K562 (cell line): ENCODE data around the gene DNAJC6. TPM values are rescaled to one million over a fixed set of nuclear protein-coding genes. Genes with fewer than 3 reads are reported as not detected.

Source experiments
- JUNB ChIP-seq: fragments of 450-650 bp; formaldehyde crosslinking; conservative IDR thresholded peaks from 2 replicates; pipeline ENCODE4 v1.4.0; 2020; ENCODE audit warnings: mild to moderate bottlenecking
- MECOM ChIP-seq: fragments of 250-450 bp; sonication (Bioruptor Pico); IDR thresholded peaks from 2 replicates; pipeline ENCODE4 v1.8.0; 2022; ENCODE audit warnings: inconsistent platforms
- MEIS2 ChIP-seq: fragments of 450-650 bp; IDR thresholded peaks from 2 replicates; pipeline ENCODE4 v1.6.1; 2014; ENCODE audit warnings: mild to moderate bottlenecking; ENCODE audit not compliant: partially characterized antibody
- TCF3 ChIP-seq: sonication (generic); formaldehyde crosslinking; IDR thresholded peaks from 2 replicates; pipeline ENCODE4 v1.4.0; 2020; ENCODE audit warnings: mild to moderate bottlenecking, missing genetic modification reagents
- TEAD1 ChIP-seq, 2 experiments: fragments of 450-650 bp in 1 of 2; sonication (generic) in 1 of 2; formaldehyde crosslinking; IDR thresholded peaks; 2 replicates each; pipeline versions ENCODE4 v1.4.0 to v1.8.0; 2020 to 2022; ENCODE audit warnings: mild to moderate bottlenecking in 2 of 2, missing genetic modification reagents in 1 of 2
- ZNF197 ChIP-seq: fragments of 200-800 bp; sonication (Bioruptor generic); IDR thresholded peaks from 2 replicates; pipeline ENCODE4 v1.6.1; 2016; ENCODE audit warnings: low read depth, missing genetic modification characterization, missing compliant biosample characterization
- polyA plus RNA-seq, 8 experiments: library from polyadenylated mRNA; depleted of rRNA in 4 of 8; stranded (reverse) in 5 of 8; unstranded in 3 of 8; fragments of >200 nt; fragmentation: Nextera tagmentation in 2 of 8; fragmentation: Illumina TruSeq in 1 of 8; extraction: Ambion mirVana in 2 of 8; extraction: Trizol in 1 of 8; gene quantifications; 2 replicates each; pipeline versions ENCODE4 v1.2.1 to v1.2.3, GENCODE V29; 2011 to 2014; ENCODE audit warnings: inconsistent platforms in 1 of 8, missing spikeins in 1 of 8
- total RNA-seq, 7 experiments: library from RNA; depleted of rRNA in 6 of 7; stranded (reverse); fragments of >200 nt in 6 of 7; fragmentation: Illumina TruSeq in 2 of 7; extraction: Trizol in 2 of 7; gene quantifications; 2 replicates each; pipeline versions ENCODE4 v1.2.1 to v1.2.3, GENCODE V29; 2011 to 2021; ENCODE audit warnings: low replicate concordance in 1 of 7
- TF ChIP-seq, protein P1 (sequence below): fragments of 450-650 bp; IDR thresholded peaks from 2 replicates; pipeline ENCODE4 v1.6.1; 2018; ENCODE audit not compliant: partially characterized antibody
- TF ChIP-seq, protein P2 (sequence below): fragments of 450-650 bp; formaldehyde crosslinking; IDR thresholded peaks from 2 replicates; pipeline ENCODE4 v1.4.0; 2020; ENCODE audit warnings: mild to moderate bottlenecking, moderate library complexity
- TF ChIP-seq, protein P3 (sequence below): sonication (generic); formaldehyde crosslinking; IDR thresholded peaks from 2 replicates; pipeline ENCODE4 v1.4.0; 2020; ENCODE audit warnings: mild to moderate bottlenecking, missing genetic modification reagents
- TF ChIP-seq, protein P4 (sequence below): fragments of 450-650 bp; IDR thresholded peaks from 2 replicates; pipeline ENCODE4 v1.6.1; 2017; ENCODE audit warnings: antibody characterized with exemption, mild to moderate bottlenecking
- TF ChIP-seq, protein P5 (sequence below): fragments of 450-650 bp; IDR thresholded peaks from 2 replicates; pipeline ENCODE4 v1.6.1; 2016

The DNAJC6 gene
- total and polyA plus RNA-seq, 9 of the 15 experiments (the other 6 are each of a cell fraction or from before 2014, with no cell fraction given): 6.7 to 78.7 (median 28.0) TPM

DNA sequence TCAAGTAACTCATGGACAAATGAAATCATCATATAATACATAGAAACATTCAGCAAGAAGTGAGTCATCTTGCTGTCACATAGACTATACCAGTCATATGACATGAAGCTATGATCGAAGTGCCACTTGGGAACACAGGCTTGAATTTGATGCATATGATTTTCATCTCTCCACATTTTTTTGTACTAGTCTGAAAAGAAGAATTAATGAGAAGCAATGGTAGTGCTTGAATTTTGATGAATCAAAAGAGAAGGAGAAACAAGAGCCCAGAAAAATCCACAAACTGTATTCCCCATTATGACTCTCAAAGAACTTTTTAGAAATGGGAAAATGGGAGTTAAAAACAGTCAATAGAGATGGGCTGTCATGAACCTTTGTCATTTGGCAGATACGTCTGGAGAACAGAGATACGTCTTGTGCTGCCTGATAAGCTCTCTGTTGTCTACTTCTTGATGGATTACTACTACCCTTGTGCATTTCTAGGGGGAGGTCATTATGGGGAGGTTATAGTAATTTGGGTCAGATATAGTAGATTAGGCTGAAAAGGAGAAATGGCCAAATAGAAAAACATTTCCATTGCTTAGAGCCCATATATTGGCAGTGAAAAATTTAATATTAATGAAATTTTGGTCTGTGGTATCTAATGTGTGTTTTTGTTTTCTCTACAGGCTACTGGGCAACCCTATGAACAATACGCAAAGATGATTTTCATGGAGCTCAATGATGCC is 103.1 kb downstream of the DNAJC6 start (continued):
- TF ChIP-seq, protein P1, sequence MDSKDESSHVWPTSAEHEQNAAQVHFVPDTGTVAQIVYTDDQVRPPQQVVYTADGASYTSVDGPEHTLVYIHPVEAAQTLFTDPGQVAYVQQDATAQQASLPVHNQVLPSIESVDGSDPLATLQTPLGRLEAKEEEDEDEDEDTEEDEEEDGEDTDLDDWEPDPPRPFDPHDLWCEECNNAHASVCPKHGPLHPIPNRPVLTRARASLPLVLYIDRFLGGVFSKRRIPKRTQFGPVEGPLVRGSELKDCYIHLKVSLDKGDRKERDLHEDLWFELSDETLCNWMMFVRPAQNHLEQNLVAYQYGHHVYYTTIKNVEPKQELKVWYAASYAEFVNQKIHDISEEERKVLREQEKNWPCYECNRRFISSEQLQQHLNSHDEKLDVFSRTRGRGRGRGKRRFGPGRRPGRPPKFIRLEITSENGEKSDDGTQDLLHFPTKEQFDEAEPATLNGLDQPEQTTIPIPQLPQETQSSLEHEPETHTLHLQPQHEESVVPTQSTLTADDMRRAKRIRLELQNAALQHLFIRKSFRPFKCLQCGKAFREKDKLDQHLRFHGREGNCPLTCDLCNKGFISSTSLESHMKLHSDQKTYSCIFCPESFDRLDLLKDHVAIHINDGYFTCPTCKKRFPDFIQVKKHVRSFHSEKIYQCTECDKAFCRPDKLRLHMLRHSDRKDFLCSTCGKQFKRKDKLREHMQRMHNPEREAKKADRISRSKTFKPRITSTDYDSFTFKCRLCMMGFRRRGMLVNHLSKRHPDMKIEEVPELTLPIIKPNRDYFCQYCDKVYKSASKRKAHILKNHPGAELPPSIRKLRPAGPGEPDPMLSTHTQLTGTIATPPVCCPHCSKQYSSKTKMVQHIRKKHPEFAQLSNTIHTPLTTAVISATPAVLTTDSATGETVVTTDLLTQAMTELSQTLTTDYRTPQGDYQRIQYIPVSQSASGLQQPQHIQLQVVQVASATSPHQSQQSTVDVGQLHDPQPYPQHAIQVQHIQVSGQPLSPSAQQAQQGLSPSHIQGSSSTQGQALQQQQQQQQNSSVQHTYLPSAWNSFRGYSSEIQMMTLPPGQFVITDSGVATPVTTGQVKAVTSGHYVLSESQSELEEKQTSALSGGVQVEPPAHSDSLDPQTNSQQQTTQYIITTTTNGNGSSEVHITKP: peak; percentile 65
- TF ChIP-seq TCF3 (CRISPR knock-in tag) (peak; percentile 97), MEIS2 (peak; percentile 100), JUNB (CRISPR knock-in tag) (0 out of 2 replicates have a peak, but pooled peaks have one; percentile 4), MECOM (CRISPR knock-in tag) (peak; percentile 83; the same call in 1 of the 2 replicates), ZNF197 (peak; percentile 89), TEAD1 (CRISPR knock-in tag; IDR thresholded peaks at IDR 0.05) (peak; percentile 46 to 88; a peak in 2 of 4 replicates)
- TF ChIP-seq, protein P2, sequence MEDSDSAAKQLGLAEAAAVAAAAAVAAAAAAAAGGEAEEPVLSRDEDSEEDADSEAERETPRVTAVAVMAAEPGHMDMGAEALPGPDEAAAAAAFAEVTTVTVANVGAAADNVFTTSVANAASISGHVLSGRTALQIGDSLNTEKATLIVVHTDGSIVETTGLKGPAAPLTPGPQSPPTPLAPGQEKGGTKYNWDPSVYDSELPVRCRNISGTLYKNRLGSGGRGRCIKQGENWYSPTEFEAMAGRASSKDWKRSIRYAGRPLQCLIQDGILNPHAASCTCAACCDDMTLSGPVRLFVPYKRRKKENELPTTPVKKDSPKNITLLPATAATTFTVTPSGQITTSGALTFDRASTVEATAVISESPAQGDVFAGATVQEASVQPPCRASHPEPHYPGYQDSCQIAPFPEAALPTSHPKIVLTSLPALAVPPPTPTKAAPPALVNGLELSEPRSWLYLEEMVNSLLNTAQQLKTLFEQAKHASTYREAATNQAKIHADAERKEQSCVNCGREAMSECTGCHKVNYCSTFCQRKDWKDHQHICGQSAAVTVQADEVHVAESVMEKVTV (CRISPR knock-in tag): peak; percentile 40; the same call in 1 of the 2 replicates
- TF ChIP-seq, protein P3, sequence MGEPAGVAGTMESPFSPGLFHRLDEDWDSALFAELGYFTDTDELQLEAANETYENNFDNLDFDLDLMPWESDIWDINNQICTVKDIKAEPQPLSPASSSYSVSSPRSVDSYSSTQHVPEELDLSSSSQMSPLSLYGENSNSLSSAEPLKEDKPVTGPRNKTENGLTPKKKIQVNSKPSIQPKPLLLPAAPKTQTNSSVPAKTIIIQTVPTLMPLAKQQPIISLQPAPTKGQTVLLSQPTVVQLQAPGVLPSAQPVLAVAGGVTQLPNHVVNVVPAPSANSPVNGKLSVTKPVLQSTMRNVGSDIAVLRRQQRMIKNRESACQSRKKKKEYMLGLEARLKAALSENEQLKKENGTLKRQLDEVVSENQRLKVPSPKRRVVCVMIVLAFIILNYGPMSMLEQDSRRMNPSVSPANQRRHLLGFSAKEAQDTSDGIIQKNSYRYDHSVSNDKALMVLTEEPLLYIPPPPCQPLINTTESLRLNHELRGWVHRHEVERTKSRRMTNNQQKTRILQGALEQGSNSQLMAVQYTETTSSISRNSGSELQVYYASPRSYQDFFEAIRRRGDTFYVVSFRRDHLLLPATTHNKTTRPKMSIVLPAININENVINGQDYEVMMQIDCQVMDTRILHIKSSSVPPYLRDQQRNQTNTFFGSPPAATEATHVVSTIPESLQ: no peak
- TF ChIP-seq, protein P4, sequence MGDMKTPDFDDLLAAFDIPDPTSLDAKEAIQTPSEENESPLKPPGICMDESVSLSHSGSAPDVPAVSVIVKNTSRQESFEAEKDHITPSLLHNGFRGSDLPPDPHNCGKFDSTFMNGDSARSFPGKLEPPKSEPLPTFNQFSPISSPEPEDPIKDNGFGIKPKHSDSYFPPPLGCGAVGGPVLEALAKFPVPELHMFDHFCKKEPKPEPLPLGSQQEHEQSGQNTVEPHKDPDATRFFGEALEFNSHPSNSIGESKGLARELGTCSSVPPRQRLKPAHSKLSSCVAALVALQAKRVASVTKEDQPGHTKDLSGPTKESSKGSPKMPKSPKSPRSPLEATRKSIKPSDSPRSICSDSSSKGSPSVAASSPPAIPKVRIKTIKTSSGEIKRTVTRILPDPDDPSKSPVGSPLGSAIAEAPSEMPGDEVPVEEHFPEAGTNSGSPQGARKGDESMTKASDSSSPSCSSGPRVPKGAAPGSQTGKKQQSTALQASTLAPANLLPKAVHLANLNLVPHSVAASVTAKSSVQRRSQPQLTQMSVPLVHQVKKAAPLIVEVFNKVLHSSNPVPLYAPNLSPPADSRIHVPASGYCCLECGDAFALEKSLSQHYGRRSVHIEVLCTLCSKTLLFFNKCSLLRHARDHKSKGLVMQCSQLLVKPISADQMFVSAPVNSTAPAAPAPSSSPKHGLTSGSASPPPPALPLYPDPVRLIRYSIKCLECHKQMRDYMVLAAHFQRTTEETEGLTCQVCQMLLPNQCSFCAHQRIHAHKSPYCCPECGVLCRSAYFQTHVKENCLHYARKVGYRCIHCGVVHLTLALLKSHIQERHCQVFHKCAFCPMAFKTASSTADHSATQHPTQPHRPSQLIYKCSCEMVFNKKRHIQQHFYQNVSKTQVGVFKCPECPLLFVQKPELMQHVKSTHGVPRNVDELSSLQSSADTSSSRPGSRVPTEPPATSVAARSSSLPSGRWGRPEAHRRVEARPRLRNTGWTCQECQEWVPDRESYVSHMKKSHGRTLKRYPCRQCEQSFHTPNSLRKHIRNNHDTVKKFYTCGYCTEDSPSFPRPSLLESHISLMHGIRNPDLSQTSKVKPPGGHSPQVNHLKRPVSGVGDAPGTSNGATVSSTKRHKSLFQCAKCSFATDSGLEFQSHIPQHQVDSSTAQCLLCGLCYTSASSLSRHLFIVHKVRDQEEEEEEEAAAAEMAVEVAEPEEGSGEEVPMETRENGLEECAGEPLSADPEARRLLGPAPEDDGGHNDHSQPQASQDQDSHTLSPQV: peak; percentile 82
- TF ChIP-seq, protein P5, sequence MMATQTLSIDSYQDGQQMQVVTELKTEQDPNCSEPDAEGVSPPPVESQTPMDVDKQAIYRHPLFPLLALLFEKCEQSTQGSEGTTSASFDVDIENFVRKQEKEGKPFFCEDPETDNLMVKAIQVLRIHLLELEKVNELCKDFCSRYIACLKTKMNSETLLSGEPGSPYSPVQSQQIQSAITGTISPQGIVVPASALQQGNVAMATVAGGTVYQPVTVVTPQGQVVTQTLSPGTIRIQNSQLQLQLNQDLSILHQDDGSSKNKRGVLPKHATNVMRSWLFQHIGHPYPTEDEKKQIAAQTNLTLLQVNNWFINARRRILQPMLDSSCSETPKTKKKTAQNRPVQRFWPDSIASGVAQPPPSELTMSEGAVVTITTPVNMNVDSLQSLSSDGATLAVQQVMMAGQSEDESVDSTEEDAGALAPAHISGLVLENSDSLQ: peak; percentile 95
